Choroid plexus epithelial cell (primary cell): Measurements from ENCODE around the gene ARPC1B.
A peak's percentile ranks its signal among the peaks of the same experiment; 100 is the strongest.
"Not testable (repeated sequence)": the region's sequence is repeated elsewhere in the genome, so short reads cannot be mapped to it uniquely, and the experiment has no call there.

Experiments
- DNase-seq: peaks from one replicate; pipeline ENCODE4 v3.0.0-alpha.2; 2010; ENCODE audit warnings: low read depth
- H3K4me3 ChIP-seq: 2 replicates; pipeline ENCODE4 v1.5.1; 2011; ENCODE audit warnings: low read depth, mild to moderate bottlenecking, control low read depth, low read length, moderate library complexity
- TF ChIP-seq, protein P1 (sequence below): conservative IDR thresholded peaks from 2 replicates; pipeline ENCODE4 v1.5.1; 2011; ENCODE audit warnings: low read depth, mild to moderate bottlenecking, control low read depth, inconsistent platforms, low read length, moderate library complexity

The ARPC1B gene

DNA sequence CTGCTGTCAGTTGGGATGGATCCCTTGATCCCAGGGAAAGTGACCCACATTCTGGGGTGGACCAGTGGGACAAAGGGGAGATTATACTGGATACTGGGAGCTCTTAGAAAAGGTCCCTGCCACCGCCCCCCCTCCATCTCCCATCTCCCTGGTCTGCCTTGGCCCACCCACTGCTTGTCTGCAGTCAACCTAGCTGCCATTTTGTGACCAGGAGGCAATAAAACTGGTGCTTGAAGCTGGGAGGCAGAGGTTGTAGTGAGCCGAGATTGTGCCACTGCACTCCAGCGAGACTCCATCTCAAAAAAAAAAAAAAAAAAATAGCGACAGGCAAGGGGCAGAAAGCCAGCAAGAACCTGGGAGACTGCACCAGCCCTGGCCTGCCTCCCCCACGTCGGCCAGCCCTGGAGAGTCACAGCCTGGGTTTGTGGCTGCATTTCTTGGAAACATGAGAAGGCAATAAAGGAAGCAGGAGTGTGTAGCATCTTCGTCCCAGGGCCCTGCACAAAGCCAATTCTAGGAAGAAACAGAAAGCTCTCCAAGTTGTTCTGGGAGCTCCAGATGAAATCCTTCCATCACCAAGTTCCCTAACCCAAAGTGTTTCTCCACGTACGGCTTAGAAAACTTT lies 4.7 kb upstream of the ARPC1B start:
- TF ChIP-seq, protein P1, sequence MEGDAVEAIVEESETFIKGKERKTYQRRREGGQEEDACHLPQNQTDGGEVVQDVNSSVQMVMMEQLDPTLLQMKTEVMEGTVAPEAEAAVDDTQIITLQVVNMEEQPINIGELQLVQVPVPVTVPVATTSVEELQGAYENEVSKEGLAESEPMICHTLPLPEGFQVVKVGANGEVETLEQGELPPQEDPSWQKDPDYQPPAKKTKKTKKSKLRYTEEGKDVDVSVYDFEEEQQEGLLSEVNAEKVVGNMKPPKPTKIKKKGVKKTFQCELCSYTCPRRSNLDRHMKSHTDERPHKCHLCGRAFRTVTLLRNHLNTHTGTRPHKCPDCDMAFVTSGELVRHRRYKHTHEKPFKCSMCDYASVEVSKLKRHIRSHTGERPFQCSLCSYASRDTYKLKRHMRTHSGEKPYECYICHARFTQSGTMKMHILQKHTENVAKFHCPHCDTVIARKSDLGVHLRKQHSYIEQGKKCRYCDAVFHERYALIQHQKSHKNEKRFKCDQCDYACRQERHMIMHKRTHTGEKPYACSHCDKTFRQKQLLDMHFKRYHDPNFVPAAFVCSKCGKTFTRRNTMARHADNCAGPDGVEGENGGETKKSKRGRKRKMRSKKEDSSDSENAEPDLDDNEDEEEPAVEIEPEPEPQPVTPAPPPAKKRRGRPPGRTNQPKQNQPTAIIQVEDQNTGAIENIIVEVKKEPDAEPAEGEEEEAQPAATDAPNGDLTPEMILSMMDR: no peak
- no peak for DNase-seq
- H3K4me3 ChIP-seq: no peak overlapping the region

DNA sequence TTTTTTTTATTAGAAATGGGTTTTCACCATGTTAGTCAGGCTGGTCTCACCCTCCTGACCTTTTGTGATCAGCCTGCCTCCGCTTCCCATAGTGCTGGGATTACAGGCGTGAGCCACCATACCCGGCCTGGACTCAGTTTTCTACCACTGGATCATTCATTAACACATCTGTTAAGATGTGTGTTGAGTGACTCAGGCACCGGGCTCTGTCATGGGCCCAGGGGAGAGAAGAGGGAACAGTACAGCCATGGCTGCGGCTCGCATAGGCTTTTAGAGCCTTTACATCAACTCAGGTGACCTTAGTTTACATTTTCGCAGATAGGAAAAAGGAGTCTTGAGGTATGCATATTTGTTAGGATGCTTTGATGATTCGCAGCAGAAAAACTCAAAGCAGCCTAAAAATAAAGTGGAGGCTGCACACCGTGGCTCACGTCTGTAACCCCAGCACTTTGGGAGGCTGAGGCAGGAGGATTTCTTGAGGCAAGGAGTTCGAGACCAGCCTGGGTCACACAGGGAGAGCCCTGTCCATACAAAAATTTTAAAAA lies 3.1 kb upstream of the ARPC1B start:
- H3K4me3 ChIP-seq: no peak overlapping the region
- TF ChIP-seq, protein P1: no peak
- DNase-seq: peak; percentile 28

DNA sequence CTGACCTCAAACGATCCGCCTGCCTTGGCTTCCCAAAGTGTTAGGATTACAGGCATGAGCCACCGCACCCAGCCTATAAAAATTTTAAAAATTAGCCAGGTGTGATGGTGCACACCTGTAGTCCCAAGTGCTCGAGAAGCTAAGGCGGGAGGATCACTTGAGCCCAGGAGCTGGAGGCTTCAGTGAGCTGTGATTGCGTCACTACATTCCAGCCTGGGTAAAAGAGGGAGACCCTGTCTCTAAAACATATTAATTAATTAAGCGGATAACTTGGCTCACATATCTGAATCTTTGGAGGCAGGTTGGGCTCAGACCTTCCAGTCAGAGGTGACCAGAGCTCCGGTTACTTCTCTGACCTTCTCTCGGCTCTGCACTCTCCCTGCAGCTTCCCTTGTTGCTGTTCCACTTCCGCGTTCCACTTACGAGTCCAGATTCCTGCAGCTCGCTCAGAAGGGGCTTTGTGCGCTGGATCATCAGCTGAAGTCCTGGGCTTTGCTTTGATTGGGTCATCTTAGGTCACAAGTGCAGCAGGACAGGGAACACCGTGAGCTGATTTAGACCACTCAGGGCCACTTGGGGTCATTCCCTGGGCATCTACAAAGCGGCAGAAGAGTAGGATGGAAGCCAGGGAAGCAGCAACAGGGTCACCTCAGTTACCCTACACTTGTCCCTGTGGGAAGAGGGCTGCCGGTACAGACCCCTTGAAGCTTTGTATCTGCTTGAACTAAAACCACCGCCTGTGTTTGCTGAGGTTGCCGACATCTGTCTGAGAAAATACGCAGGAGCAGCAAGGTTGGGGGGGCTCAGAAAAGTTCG lies 2.0 kb upstream of the ARPC1B start:
- TF ChIP-seq, protein P1: no peak
- peak; percentile 74 for DNase-seq
- peak overlapping the region; percentile 44 for H3K4me3 ChIP-seq

DNA sequence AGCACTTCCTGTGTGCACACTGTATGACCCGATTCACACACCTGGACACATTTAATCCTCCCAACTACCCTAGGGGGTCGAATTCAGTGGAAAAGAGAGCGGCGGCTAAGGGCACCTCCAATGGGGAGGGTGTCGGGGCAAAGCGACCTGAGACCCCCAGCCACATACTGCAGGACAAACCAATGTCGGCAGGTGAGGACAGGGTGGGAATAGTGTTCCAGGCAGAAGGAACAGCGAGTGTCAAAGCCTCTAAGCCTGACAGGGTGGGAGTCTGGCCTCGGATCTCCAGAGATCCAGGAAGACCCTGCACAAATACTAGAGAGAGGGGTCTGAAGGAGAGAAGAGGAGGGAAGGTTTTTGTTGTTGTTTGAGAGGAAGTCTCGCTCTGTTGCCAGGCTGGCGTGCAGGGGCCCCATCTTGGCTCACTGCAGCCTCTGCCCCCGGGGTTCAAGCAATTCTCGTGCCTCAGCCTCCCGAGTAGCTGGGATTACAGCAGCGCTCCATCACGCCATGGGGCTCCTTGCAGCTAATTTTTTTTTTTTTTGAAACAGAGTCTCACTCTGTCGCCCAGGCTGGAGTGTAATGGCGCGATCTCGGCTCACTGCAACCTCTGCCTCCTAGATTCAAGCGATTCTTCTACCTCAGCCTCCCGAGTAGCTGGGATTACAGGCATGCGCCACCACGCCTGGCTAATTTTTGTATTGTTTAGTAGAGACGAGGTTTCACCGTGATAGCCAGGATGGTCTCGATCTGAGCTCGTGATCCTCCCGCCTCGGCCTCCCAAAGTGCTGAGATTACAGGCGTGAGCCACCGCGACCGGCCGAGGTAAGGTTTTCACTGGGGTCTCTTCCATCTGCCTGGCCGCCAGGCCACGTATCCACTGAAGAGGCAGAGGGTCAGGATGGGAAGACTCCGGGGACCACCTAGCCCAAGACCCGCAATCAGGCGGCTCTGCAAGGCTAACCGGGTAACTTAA lies 1.2 kb upstream of the ARPC1B start:
- peak overlapping the region; percentile 72 for H3K4me3 ChIP-seq
- TF ChIP-seq, protein P1: no peak
- DNase-seq: no peak

DNA sequence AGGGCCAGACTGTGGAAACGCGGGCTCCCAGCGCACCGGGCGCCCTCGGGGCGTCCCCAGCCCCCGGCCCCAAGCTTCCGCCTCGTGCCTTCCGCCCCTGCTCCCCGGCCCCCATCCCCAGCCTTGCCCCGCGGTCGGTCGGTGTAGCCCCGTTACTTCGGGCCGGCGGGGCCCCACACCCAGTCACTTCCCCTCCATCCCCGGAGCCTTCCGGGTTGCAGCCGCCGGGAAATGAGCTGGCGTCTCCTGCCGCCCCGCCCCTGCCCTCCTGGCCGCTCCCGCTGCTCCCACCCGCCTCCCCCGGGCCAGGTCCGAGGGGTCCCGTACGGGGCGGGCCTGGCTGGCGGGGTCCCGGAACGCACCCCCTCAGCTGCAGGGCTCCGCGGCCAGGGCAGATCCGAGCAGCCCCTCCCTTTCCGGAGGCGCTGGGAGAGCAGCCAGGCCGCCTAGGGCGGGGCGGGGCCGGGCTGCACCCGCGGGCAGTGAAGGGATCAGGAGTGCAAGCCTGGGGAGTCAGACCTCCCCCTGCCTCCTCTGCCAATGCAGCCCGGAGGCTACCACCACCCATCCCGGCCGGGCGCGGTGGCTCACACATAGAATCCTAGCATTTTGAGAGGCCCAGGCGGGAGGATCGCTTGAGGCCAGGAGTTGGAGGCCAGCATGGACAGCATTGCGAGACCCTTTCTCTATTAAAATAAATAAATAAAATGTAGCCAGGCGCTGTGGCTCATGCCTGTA lies 709 bp downstream of the ARPC1B start:
- peak; percentile 61 for DNase-seq
- TF ChIP-seq, protein P1: no peak
- peak overlapping the region; percentile 72 for H3K4me3 ChIP-seq

DNA sequence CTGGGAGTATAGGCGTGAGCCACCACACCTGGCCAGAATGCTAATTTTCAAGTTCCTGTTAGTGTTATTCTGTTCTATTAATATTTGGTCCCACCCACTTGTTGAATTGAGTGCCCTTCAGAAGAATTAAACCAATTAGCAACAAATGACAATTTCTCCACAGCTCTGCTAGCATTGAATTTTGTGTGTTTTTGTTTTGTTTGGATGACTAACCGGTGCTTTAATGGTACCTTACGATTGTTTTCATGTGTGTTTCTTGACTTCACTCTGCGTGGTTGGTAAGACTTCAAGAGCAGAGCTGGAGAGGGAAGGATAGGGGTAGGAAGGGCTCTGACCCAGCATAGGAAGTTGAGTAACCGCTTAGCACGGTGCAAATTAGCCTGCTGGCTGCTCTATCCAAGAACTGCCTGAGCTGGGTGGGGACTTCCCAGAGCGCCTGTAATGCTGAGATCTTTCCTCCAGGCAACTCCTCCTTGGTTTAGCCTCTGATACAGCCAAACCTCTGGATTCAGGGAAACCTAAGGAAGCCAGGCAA lies 4.6 kb downstream of the ARPC1B start:
- peak; percentile 90 for DNase-seq
- TF ChIP-seq, protein P1: no peak

DNA sequence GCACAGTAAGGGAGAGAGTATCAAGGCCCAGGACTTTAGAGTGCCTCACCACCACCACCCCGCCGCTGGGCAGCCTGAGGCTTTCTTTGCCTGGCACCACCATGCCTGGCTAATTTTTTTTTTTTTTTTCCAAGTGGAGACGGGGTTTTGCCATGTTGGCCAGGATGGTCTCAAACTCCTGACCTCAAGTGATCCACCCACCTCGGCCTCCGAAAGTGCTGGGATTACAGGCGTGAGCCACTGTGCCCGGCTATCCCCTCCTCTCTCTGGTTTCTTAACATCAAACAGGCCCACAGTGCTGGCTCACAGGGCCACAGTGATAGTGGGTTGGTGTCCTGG lies 5.1 kb downstream of the ARPC1B start:
- H3K4me3 ChIP-seq, DNase-seq: not testable (repeated sequence)

More for the DNA sequence above, 4.6 kb downstream of the ARPC1B start:
- no peak overlapping the region for H3K4me3 ChIP-seq
